GM21529 (cell line): ENCODE measurements around the gene DNAJB13.

Experiments
- ATAC-seq: cut with Tn5 transposase; IDR thresholded peaks from one replicate; pipeline ENCODE4 v1.9.1; 2021; ENCODE audit not compliant: unreplicated experiment

The DNAJB13 gene

GRCh38 chr11:73949912-73950311, 914 bp upstream of the DNAJB13 start:
- ATAC-seq = no peak

GRCh38 chr11:73951797-73952196, 971 bp downstream of the DNAJB13 start:
- no peak for ATAC-seq

- no peak for ATAC-seq
Measured at GRCh38 chr11:73956876-73957653, 6.2 kb downstream of the DNAJB13 start.

GRCh38 chr11:73957654-73958361, 7.0 kb downstream of the DNAJB13 start:
- ATAC-seq = no peak

GRCh38 chr11:73958521-73959141, 7.8 kb downstream of the DNAJB13 start:
- no peak for ATAC-seq

GRCh38 chr11:73961321-73961720, 10.5 kb downstream of the DNAJB13 start:
- ATAC-seq = no peak

- no peak for ATAC-seq
Measured at GRCh38 chr11:73962101-73962705, 11.4 kb downstream of the DNAJB13 start.

GRCh38 chr11:73963861-73964260, 13.0 kb downstream of the DNAJB13 start:
- no peak for ATAC-seq

GRCh38 chr11:73965076-73965763, 14.4 kb downstream of the DNAJB13 start:
- no peak for ATAC-seq

GRCh38 chr11:73965764-73966121, 14.9 kb downstream of the DNAJB13 start:
- no peak for ATAC-seq

GRCh38 chr11:73968356-73968966, 17.6 kb downstream of the DNAJB13 start:
- ATAC-seq = no peak

- no peak for ATAC-seq
Measured at GRCh38 chr11:73969091-73969490, 18.3 kb downstream of the DNAJB13 start.

GRCh38 chr11:73969991-73970800, 19.4 kb downstream of the DNAJB13 start:
- no peak for ATAC-seq

GRCh38 chr11:73971175-73971719, 20.4 kb downstream of the DNAJB13 start:
- no peak for ATAC-seq

GRCh38 chr11:73972187-73972586, 21.4 kb downstream of the DNAJB13 start:
- ATAC-seq = no peak

- no peak for ATAC-seq
Measured at GRCh38 chr11:73972620-73973449, 22.0 kb downstream of the DNAJB13 start.

GRCh38 chr11:73974604-73975478, 24.0 kb downstream of the DNAJB13 start:
- no peak for ATAC-seq

- no peak for ATAC-seq
Measured at GRCh38 chr11:73975479-73975757, 24.6 kb downstream of the DNAJB13 start.
